ENCODE data around the gene ZNF264.

Gene ZNF264

DNA sequence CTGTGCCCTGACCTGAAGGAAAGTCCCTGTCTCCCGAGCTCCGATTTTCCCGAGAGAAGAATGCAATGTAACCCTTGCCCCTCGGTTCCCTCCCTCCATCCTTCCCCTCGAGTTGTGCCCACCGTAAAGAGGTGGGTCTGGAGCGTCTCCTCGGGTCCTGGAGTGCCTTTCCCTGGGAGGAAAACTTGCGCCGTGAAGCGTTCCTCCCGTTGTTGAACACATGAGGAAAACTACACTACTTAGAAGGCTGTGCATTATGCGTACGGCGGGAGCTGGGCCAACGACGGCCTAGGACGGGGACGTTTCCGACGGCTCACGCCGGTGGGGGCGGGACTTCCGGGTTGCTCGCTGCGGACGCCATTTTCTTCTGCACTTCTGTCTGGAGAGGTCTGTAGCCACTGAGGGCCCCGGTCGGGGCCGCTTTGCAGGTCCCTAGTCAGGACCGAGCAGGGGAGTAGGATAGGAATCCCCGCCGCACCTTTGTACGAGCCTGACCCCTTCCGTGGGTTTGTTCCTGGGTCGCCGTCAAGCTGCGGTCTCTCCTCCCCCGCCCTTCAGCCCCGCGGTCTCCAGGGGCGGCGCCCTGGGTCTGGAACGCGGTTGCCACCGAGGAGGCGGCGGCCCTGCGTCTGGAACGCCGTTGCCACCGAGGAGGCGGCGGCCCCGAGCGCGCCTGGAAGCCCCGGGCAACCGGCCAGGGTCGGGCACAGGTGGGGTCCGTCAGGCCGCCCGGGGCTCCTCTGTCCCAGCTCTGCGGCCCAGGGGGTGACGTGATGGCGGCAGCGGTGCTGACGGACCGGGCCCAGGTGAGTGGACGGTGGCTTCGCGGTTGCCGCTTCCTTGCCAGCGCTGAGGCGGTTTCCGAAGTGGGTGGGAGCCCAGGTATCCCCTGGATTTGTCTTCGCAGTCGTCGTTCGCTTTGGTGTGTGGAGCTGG lies at the start of gene ZNF264:
Gene ZNF264, plus strand, starts transcription at position 360 of the 936 bp plus-strand sequence. Its CDS starts 414 bp downstream, at position 774.
- no peaks in the 10 kb centered on the region for H3F3A ChIP-seq (ENCODE audit: insufficient read depth, low read length)
- TF ChIP-seq EZH2phosphoT487 (IDR thresholded peaks at IDR 0.05; ENCODE audit: low read length), result no peak
- TF ChIP-seq EZH2 (optimal IDR thresholded peaks at IDR 0.05; ENCODE audit: low read depth, low read length), result no peak
- TF ChIP-seq, protein P1, sequence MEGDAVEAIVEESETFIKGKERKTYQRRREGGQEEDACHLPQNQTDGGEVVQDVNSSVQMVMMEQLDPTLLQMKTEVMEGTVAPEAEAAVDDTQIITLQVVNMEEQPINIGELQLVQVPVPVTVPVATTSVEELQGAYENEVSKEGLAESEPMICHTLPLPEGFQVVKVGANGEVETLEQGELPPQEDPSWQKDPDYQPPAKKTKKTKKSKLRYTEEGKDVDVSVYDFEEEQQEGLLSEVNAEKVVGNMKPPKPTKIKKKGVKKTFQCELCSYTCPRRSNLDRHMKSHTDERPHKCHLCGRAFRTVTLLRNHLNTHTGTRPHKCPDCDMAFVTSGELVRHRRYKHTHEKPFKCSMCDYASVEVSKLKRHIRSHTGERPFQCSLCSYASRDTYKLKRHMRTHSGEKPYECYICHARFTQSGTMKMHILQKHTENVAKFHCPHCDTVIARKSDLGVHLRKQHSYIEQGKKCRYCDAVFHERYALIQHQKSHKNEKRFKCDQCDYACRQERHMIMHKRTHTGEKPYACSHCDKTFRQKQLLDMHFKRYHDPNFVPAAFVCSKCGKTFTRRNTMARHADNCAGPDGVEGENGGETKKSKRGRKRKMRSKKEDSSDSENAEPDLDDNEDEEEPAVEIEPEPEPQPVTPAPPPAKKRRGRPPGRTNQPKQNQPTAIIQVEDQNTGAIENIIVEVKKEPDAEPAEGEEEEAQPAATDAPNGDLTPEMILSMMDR (IDR thresholded peaks at IDR 0.05; ENCODE audit: low read length), result no peak
- H3K9me3 ChIP-seq (replicated peaks; ENCODE audit: insufficient read depth, low read length), result no peaks in the 10 kb centered on the region

GRCh38 chr19:57141699-57142098 lies 49.6 kb upstream of the ZNF264 start:
- H3K27me3 ChIP-seq (replicated peaks; ENCODE audit: insufficient read depth, low read length), result no peaks in the 10 kb centered on the region

More for the DNA sequence above, at the start of gene ZNF264:
- H3K4me1 ChIP-seq (ENCODE audit: low read length), result no peaks in the 10 kb centered on the region
- H3K4me2 ChIP-seq (ENCODE audit: low read depth, low read length), result peak within 1 kb of the TSS; percentile 54
- peak within 1 kb of the TSS; percentile 83 for H2AFZ ChIP-seq (ENCODE audit: low read length)
- no peak within 1 kb of the TSS; the same call in 1 of the 2 replicates for H3K9ac ChIP-seq (ENCODE audit: low read length)
- DNase-seq, result peak; percentile 63
- no peaks in the 10 kb centered on the region for H4K20me1 ChIP-seq (ENCODE audit: insufficient read depth, low read length)
- H3K4me3 ChIP-seq (ENCODE audit: low read length), result peak within 1 kb of the TSS; percentile 55
- no peaks in the 10 kb centered on the region for H3K9me2 ChIP-seq (replicated peaks; ENCODE audit: insufficient read depth, low read length)
- H3K79me2 ChIP-seq (ENCODE audit: low read length), result no peaks in the 10 kb centered on the region
- H3K27ac ChIP-seq (ENCODE audit: low read length), result no peak within 1 kb of the TSS
- no peaks in the 10 kb centered on the region for H3K36me3 ChIP-seq (replicated peaks; ENCODE audit: insufficient read depth, low read length)
- H3K27me3 ChIP-seq (replicated peaks; ENCODE audit: insufficient read depth, low read length), result no peaks in the 10 kb centered on the region

GRCh38 chr19:57152921-57153320 lies 38.4 kb upstream of the ZNF264 start:
- no peaks in the 10 kb centered on the region for H3K36me3 ChIP-seq (replicated peaks; ENCODE audit: insufficient read depth, low read length)
- no peak overlapping the region for H3K4me3 ChIP-seq (ENCODE audit: low read length)
- H3K27me3 ChIP-seq (replicated peaks; ENCODE audit: insufficient read depth, low read length), result no peaks in the 10 kb centered on the region; the same call in 1 of the 2 replicates
- H3K79me2 ChIP-seq (ENCODE audit: low read length), result no peaks in the 10 kb centered on the region
- TF ChIP-seq EZH2 (optimal IDR thresholded peaks at IDR 0.05; ENCODE audit: low read depth, low read length) (no peak), EZH2phosphoT487 (IDR thresholded peaks at IDR 0.05; ENCODE audit: low read length) (no peak)
- TF ChIP-seq, protein P1 (IDR thresholded peaks at IDR 0.05; ENCODE audit: low read length), result no peak
- no peak overlapping the region for H3K4me2 ChIP-seq (ENCODE audit: low read depth, low read length)
- no peak overlapping the region for H3K27ac ChIP-seq (ENCODE audit: low read length)
- no peaks in the 10 kb centered on the region for H3K9me3 ChIP-seq (replicated peaks; ENCODE audit: insufficient read depth, low read length)
- H3K9ac ChIP-seq (ENCODE audit: low read length), result no peak overlapping the region
- no peaks in the 10 kb centered on the region for H4K20me1 ChIP-seq (ENCODE audit: insufficient read depth, low read length)
- H3F3A ChIP-seq (ENCODE audit: insufficient read depth, low read length), result no peaks in the 10 kb centered on the region
- no peak for DNase-seq
- no peaks in the 10 kb centered on the region for H3K4me1 ChIP-seq (ENCODE audit: low read length)
- no peak overlapping the region for H2AFZ ChIP-seq (ENCODE audit: low read length)
- no peaks in the 10 kb centered on the region for H3K9me2 ChIP-seq (replicated peaks; ENCODE audit: insufficient read depth, low read length)

More at GRCh38 chr19:57141699-57142098, 49.6 kb upstream of the ZNF264 start:
- Histone ChIP-seq H3K27ac (ENCODE audit: low read length) (no peak overlapping the region), H3K9me3 (replicated peaks; ENCODE audit: insufficient read depth, low read length) (no peaks in the 10 kb centered on the region), H3K9me2 (replicated peaks; ENCODE audit: insufficient read depth, low read length) (no peaks in the 10 kb centered on the region), H3F3A (ENCODE audit: insufficient read depth, low read length) (no peaks in the 10 kb centered on the region), H3K4me2 (ENCODE audit: low read depth, low read length) (no peak overlapping the region), H3K4me3 (ENCODE audit: low read length) (no peak overlapping the region), H3K9ac (ENCODE audit: low read length) (no peak overlapping the region), H2AFZ (ENCODE audit: low read length) (no peak overlapping the region), H4K20me1 (ENCODE audit: insufficient read depth, low read length) (no peaks in the 10 kb centered on the region), H3K4me1 (ENCODE audit: low read length) (no peaks in the 10 kb centered on the region), H3K79me2 (ENCODE audit: low read length) (no peaks in the 10 kb centered on the region), H3K36me3 (replicated peaks; ENCODE audit: insufficient read depth, low read length) (no peaks in the 10 kb centered on the region)
- TF ChIP-seq EZH2phosphoT487 (IDR thresholded peaks at IDR 0.05; ENCODE audit: low read length) (no peak), EZH2 (optimal IDR thresholded peaks at IDR 0.05; ENCODE audit: low read depth, low read length) (no peak)
- TF ChIP-seq, protein P1 (IDR thresholded peaks at IDR 0.05; ENCODE audit: low read length), result no peak
- no peak for DNase-seq
